Stimulated activated CD8-positive, alpha-beta memory T cell treated with anti-CD3 and anti-CD28 coated beads, Interleukin-7, amount 100 ng/mL, for 1 hour (primary cell): ENCODE measurements around the gene SIK3.

ENCODE experiments used
- DNase-seq, 2 donors: peaks; one replicate each; pipeline ENCODE4 v3.0.0-alpha.2; 2020; ENCODE audit warnings: low read depth in 2 of 2

SIK3 gene

DNA sequence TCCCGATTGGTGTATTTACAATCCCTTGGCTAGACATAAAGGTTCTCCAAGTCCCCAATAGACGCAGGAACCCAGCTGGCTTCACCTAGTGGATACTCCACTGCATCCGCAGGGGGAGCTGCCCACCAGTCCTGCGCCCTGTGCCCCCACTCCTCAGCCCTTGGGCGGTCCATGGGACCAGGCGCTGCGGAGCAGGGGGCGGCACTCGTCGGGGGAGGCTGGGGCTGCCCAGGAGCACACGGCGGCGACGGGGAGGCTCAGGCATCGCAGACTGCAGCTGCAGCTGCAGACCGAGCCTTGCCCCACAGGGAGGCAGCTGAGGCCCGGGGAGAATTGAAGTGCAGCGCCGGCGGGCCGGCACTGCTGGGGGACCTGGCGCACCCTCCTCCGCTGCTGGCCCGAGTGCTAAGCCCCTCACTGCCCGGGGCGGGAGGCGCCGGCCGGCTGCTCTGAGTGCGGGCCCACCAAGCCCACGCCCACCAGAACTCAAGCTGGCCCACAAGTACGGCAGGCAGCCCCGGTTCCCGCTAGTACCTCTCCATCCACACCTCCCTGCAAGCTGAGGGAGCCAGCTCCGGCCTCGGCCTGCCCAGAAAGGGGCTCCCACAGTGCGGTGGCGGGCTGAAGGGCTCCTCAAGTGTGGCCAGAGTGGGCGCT is 12.2 kb upstream of the SIK3 start:
- no peak for DNase-seq

DNA sequence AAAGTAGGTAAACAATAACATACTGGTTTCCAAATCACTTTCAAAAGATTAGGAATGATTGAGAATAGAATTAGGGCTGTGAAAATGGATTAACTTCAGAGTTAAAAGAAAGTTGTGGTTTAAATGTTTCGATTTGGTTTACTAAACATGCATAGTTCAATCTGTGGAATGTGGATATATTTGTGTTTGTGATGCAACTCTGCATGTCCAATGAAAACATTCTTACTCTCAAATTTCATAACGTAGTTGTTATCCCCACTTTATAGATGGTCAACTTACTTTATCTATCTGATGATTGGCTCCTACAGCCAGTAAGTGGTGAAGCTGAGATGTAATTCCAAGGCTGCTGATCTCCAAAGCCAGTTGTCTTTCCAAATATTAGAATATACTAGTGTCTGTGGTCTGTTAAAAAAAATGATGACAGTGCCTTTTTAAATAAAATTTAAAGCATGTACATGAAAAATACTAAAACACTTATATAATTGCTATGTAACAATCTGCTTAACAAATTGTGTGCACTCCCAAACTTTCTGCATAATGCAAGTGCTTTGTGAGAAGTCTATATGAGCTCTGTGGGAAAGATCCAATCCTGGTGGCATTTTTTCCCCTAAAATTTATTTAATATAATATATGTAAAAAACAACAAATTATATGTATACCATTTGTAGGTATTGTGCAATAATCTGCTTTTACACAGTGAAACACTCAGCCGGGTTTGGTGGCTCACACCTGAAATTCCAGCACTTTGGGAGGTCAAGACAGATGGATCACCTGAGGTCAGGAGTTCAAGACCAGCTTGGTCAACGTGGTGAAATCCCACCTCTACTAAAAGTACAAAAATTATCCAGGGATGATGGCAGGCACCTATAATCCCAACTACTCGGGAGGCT is 9.7 kb upstream of the SIK3 start:
- no peak for DNase-seq

DNA sequence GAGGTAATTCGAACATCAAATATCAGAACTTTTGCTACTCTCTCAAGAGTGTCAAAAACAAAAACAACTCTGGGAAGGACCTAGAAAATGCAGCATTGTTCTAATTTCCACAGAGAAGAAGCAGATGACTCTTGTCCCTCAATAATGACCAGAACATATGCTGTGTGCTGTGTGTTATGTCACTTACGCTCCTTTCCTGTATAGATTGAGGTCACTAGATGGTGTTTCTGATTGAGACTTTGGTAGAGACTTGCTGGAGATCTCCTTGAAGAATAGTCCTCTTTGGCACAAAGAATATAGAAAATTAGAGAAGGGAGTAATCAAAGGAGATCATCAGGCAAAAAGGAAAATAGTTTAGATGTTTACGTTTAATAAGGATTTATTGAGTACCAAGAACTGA is 2.3 kb upstream of the SIK3 start:
- DNase-seq, result no peak

DNA sequence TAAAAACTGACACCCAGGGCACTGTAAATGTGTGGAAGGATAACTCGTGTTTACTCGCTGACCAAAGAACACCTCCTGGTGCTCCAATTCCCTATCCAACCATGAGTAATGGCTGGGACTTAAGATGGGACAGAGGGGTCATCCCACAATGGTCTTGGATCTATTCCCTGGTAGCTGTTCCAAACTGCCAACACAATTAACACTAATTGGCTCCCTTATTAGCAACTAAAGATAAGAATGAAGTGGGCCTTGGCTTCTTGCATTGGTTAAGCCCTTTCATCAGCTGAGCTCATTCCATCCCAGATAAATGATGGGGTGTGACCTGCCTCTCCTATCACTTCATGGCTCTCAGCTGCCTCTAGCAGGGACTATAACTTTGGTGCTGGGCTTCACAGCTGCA is 1.5 kb upstream of the SIK3 start:
- DNase-seq, result no peak

DNA sequence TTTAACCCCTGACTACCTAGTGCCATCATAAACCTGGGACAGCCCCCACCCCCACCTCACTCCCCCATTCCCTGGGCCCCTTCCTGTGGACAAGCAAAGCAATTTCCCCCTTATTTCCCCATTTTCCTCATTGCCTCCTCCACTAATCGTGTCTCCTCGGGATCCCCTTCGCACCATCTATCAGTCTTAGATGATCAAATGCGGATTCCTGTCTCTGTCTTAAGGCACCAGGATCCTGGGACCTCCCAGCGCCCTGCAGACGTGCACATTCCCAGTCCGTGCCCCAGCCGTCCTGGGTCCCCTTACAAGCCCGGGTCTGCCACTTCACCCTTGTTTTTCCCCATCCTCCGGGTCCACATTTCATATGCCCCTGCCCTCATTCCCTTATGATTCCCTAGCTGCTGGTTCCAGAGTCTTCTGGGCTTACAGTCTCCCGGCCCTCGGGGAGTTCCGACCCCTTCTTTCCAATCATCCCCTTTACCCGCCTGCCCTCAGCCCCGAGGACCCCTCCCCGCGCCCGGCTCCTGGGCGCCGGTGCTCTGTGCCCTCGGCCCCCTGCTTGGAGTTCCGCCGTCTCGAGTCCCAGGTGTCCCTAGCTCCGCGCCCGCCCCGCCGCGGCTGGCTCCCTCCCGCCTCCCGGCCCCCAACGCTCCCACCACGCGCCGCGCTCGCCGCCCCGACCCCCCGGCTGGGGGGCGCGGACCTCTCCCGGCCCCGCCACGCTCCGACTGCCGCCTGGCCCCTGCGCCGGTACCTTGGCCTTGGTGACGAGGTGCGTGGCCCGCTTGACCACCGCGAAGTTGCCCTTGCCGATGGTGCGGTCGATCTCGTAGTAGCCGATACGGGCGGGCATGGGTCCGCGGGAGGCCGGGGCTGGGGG is 599 bp downstream of the SIK3 start:
- no peak for DNase-seq

DNA sequence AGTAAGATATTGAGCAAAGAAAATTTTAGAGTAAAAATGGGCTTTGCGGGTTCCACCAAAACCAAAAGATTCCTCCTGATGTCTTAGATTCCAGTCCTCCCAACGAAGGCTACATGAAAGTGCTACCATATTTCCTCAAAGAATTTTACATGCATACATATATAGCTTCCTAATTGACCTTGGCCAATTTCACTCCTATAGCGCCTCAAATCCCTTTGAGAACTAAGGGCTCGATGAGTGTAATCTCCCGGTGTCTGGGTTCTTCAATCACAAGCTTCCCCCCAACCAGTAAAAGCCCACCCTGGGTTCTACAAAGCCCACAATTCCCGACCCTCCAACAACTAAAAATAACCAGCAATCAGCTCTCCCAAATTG is 1.2 kb downstream of the SIK3 start:
- no peak for DNase-seq

DNA sequence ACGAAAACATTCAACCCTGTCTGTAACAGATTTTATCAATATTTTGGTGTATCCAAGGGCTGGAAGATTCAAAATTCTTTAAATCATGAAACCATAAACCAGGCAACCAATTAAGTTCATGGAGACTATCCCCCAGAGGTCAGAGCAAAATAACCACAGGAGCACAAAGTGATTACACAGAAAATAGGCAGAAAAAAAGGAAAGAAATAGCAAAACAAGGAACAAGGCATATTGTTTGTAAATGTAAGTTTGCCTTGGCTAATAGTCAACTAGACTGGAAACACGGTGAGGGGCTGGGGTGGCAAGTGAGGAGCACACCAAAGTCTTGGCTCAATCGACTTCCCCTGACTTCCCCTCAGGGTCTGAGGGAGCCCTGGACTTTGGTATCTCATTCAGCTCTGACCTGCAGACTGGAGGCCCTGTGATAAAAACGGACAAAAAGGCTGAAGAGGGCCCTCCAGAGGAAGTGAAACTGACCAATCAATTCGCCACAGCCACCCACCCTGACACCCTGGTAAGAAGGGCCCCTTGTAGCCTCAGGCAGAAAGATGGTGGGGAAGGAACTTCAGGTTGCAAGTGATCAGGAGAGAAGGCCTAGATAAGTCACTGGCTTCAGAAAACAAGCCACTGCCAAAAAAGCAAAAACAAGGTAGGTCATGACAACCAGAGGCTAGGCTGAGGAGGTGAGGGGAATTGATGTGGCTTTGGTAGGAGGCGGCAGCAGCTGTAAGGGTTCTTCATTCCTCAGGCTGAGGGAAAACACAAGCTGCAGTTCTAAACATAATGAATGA is 1.8 kb downstream of the SIK3 start:
- no peak for DNase-seq

DNA sequence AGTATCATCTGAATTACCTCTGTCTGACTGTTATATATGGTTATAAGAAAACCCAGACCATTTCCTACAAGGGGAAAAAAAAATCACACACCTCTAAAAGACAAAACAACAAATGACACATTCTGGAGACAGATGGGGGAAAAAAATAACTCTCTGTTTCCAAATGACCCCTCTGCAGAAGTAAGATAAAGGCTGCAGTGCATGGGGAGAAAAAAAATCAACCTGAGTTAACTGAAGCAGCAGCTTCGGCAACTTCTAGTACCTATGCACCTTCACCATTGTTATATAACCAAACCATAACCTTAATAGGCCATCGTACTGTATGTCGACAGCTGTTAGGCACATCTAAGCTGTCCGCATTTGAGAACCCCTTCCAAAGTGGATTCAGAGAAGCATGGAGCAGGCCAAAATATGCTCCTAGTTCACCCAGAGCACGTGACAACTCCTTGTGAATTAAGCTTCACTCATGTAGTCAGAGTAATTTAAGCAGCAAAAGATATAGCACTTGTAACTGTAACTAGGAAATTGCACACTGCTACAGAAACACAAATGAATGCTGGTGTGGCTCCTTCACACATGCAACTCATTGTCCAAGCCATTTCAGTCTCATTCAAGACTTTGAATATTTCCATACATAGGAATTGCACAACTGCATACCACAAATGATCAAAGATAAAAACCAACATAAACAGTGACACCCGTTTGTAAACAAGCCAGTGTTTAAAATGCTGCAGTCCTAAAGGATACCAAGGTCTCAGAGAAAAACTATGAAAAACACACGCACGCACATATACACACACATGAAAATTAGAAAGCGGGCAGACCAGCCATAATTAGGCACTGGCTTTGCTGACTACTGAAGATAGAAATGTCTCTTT is 2.7 kb downstream of the SIK3 start:
- DNase-seq, result no peak

DNA sequence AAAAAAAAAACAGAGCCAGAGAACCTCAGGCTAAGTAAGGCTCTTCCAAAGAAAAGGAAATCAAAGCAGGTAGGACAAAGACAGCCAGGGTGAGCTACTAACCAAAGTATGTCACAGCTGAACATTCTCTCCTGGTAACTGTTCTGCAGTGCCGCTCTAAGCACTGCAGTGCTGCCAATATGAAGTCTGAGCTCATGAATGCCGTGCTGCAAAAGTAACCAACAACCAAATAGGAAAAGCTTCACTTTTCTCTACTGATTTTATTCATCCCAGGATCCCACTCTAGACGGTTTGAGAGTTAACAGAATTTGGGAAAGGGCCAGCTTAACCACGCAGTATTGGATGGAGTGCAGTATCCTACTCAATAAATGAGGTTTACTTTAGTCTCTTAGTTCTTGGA is 3.5 kb downstream of the SIK3 start:
- DNase-seq, result no peak

DNA sequence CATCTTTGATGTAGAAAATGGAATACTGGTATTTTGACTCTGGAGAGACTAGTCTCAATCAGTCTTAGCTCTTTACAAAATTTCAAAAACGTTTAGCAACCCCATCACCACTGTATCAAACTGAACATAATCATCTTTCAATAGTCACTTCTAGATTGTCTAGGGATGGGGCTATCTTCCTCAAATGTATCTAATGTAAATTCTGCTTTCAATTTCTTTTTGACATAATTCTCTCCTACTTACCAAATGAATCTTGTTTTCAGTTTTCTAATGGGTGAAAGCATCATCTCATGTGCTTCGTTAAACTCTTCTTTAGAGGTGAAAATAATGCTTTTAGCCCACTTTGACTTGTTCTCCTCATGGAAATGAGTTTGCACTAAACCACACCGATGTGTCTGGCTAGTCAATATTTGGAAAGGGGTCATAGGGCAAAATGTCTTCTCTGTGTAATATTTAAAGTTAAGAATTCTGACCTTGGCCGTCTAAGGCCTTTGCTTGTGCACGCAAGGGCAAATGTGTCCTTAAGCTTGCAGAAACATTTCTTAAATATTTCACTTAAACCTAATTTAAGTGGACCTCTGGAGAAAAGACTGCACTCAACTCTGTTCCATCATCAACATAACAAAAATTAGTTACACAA is 5.2 kb downstream of the SIK3 start:
- DNase-seq, result no peak

DNA sequence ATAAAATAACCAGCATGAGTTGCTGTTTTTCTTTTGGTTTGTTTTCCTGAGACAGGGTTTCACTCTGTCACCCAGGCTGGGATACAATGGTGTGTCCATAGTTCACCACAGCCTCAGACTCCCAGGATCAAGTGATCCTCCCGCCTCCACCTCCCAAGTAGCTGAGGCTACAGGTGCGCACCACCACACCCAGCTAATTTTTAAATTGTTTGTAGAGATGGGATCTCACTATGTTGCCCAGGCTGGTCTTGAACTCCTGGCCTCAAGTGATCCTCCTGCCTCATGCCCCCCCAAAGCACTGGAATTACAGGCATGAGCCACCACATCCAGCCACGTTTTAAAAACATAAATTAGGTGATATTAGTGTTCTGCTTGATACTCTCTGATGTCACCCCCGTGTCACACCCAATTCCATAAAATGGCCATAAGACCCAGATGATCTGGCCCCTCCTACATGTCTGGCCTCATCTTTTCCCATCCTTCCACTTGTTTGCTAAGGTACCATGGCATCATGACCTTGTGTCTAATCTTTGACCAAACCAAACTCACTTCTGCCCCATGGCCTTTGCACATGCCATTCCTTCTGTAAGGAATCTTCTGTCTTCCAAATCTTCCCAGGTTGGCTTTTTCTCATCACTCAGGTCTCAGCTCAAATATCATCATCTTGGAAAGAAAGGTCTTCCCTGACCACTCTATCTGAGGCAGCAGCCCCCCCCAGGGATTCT is 6.3 kb downstream of the SIK3 start:
- DNase-seq, result no peak

DNA sequence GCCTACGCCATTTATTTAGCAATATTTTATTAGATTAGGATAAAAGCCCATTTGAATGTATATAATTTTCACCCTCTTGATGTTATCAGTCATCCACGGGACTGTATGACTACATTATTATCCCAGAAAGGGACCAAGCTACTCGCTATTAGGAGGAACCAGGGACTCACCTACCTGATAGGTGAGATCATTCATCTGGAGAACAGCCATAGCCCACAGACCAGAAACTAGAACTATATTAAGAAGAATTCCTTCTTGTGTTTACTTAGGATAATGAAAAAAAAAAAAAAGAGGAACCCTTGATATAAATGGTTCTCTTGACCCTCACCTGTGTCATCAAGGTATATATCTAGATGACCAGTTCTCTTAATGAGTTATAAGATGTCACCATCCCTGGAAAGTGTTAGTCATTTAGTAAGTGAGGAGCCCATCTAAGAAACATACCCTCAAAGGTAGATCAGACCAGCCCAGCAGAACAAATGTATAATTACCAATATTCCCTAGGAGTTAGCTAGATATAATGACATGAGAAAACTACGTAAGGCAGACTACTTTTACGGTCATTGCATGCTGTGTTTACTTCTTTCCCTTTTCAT is 8.0 kb downstream of the SIK3 start:
- DNase-seq, result no peak

DNA sequence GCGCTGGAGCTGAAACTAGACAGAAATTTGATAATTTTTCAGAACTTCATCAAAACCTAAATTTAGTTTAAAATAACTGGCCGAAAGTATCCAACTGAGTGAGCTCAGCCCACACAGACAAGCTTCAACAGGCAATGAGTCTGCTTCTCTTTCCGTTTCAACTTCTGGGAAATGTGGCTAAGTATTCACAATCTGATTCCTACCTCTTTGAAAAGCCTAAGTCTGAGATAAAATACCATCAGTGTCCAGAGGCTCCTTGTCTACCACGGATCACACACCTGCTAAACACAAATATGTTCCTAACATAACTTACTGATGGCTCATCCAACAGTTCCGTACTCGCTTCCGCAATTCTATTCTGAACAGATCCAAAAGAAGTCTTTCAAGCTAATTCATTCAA is 8.5 kb downstream of the SIK3 start:
- no peak for DNase-seq

DNA sequence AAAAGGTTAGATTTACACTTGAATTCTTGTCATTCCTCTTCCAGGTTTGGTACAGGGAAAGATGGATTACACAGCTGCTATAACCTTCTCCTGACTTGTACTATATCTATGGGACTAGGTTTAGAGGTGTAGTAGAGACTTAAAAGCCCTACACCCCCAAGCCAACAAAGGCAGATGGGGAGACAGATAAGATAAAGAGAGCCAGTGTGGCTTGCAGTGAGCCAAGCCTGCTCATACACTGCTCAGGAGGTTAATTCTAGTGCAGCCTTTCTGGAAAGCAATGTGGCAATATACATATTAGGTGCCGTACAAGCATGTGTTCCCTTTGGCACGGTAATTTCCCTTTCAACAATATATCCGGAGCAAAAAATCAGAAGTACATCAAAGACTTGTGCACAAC is 10.8 kb downstream of the SIK3 start:
- no peak for DNase-seq

DNA sequence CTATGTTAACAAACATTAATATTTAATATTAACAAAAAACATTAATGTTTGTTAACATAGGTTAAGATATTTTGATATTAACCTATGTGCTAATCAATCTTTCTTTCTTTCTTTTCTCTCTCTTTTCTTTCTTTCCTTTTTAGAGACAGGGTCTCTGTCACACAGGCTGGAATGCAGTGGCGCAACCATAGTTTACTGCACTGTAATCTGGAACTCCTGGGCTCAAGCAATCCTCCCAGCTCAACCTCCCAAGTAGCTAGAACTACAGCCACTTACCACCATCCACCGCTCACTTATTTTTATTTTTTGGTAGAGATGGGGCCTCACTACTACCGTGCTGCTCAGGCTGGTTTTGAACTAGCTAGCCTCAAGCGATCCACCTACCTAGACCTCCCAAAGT is 13.2 kb downstream of the SIK3 start:
- DNase-seq, result no peak

DNA sequence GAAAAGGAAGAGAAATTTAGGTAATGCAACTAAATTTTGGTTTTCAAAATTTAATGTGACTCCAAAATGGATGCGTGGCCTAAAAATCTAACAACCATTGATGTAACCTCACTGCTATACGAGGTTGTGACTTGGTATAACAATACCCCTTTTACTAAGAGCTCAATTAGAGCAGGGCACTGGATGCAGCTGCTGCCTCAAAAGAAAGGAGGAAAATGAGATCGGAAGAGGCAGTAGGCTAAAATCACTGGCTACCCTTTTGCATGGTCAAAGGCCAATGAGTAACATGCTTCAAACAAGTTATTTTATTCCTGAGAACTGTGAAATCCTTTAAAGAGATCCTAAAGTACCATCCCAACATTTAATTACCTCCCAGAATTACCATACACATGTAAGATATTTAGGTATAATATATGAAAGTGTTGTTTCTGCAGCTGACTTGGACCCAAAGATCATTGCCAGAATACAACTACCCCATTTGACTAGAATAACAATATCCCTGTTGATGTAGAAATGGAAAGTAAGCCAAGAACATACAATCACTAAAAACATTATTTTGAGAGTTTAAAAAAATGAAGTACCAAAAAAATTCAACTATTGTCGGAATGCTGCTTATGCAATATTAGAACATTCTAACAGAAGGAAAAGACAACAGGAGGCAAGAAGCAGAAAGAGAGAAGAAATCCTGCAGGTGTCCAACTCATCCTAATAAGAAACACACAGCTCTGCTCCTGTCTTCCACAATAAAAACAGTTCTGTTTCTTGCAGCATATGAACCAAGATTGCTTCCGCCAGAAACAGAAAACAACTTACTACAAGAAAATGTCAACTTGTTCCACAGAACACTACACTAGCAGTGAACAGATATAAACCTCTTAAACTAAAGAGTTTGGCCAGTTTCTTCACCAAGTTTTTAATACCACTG is 15.0 kb downstream of the SIK3 start:
- DNase-seq, result no peak

DNA sequence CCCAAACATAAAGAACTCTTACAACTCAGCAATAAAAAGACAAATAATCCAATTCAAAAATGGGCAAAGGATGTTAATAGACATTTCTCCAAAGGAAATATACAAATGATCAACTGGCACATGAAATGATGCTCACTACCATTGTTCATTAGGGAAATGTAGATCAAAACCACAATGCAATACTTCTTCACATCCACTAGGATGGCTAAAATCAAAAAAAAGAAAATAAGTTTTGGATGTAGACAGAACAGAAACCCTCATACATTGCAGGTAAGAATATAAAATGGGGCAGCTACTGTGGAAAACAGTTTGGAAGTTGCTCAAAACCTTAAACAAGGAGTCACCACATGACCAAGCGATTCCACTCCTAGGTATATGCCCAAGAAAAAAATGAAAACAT is 16.3 kb downstream of the SIK3 start:
- DNase-seq, result no peak

DNA sequence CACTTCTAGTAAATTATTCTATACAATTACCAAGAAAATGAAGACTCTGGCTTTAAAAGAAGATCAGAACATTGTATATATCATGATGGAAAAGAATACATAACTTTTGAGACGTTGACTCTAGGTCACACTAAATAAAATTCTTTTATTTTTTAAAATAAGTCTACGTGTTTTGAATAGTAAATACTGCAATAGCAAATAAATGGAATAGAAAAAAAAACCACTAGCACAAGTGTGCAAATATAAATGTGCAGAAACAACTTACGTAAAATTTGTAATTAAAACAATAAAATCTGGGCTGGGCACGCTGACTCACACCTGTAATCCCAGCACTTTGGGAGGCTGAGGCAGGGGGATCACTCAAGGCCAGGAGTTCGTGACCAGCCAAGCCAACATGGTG is 17.9 kb downstream of the SIK3 start:
- no peak for DNase-seq
